ENCODE measurements around the gene BZW1. TPM values are rescaled to one million over a fixed set of nuclear protein-coding genes. Genes with fewer than 3 reads are reported as not detected.

The BZW1 gene
- 225 TPM for total RNA-seq

DNA sequence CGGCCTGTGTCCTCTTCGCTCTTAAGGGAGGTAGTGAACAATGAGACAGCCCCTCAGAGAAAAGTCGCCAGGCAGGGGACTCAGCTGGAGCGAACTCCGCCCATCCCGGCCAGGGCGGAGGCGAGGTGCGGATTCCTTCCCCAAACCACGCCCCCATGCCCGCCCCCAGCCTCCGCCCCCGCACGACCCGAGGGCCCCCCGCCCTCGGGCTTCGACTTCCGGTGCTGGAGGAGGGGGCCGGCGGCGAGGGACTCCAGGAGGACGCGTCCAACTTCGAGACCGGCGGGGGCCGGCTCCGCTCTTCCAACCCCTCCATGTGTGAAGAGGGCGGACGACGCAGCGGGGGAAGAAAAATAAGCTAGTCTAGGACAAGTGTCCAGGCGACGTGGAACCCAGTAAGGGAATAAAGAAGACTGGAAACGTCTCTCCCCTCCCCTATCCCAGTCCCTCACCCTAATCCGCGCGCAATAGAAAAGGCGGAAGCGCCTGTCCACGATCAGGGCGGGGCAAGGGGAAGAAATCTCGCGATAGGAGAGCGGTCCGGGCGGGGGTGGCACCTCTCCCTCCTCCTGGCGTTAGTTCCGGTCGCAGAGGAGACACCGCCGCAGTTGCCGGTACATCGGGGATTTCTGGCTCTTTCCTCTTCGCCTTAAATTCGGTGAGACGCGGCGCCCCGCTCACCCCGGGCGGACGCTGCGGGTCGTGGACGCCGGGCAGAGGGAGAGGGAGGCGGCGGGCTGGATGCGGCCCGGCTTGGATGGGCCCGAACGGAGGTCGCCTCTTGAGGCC lies at the start of gene BZW1:
TSS of gene BZW1 (plus strand) at position 578 of the 789 bp plus-strand sequence. CDS start 1,308 bp downstream, outside the sequence.
- peak; percentile 97 for DNase-seq

- no peak for DNase-seq
Observed at GRCh38 chr2:200762127-200762526, 49.6 kb upstream of the BZW1 start.

GRCh38 chr2:200763422-200763821 lies 48.3 kb upstream of the BZW1 start:
- DNase-seq = no peak

GRCh38 chr2:200765139-200765951 lies 46.4 kb upstream of the BZW1 start:
- DNase-seq = no peak

DNA sequence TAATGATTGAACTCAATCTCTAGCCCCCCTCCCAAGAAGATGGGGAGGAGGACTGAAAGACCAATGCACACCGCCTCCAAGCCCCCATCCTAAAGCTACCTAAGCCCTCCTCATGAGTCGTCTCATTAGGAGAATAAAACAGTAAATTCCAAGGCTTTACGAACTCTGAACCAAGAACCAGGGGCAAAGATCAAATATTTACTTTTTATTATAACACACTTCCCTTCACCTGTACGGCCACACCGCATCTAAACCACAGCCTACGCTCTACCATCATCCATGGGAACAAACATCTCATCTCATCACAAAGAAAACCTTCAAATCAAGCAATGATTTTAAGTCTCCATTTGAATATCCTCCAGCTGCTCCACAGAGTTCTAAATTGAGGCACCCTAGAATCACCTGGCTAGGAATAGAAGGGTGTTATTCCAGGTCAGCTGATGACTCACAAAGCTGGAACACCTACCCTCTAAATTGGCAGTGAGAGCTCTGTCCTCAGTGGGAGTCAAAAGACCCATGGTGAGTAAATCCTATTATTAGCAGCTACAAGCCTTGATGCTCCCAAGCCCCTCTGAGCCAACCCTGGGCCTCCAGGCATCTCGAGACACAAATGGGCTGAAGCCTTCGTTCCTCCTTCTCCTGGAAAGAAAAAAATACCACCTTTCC lies 45.6 kb upstream of the BZW1 start:
- DNase-seq = no peak

DNA sequence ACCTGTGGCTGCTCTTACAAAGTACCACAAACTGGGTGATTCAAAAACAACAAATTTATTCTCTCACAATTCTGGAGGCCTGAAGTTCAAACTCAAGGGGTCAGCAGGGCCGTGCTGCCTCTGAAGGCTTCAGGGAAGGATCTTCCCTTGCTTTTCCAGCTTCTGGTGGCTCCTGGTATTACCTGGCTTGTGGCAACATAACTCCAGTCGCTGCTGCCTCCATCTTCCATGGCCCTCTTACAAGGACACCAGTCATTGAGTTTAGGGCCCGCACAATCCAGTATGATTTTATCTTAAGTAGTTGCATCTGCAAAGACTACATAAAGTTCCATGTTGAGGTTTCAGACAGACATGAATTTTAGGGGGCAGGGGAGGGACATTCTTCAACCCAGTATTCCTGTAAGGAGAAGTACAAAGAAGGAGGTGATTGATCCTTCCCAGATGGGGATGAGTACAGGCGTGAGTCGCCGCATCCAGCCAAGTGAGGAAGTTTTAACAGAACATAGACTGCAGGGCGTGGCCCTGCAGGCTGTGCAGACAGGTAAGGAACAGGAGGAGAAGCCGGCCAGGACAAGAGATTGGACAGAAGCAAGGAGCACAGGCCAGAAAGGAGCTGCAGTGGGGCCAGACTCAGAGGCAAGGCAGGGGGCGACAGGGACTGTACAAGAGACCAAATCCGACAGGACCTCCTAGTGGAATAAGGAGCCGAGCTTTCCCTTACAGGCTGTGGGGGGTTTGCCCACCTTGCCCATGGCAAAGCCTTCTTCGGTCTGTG lies 44.4 kb upstream of the BZW1 start:
- no peak for DNase-seq

GRCh38 chr2:200770847-200771246 lies 40.9 kb upstream of the BZW1 start:
- no peak for DNase-seq

- DNase-seq = no peak
Observed at GRCh38 chr2:200772620-200773019, 39.1 kb upstream of the BZW1 start.

DNA sequence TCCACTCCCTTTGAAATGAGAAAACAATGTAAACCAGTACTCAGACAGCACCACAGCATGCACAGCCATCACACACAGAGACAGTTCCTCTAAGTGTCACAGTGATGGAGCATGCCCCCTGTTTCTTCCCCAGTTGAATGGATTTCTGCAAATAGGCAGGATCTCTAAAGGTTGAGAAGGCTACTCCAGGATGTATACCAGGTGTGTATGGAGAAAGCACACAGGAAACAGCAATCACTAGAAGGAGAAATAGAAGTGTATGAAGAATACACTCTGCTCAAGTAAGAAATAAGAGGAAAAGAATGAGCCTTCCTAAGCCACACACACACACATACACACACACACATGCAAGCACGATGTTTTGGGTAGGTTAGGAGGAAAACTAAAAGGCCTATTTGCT lies 38.6 kb upstream of the BZW1 start:
- DNase-seq = no peak

DNA sequence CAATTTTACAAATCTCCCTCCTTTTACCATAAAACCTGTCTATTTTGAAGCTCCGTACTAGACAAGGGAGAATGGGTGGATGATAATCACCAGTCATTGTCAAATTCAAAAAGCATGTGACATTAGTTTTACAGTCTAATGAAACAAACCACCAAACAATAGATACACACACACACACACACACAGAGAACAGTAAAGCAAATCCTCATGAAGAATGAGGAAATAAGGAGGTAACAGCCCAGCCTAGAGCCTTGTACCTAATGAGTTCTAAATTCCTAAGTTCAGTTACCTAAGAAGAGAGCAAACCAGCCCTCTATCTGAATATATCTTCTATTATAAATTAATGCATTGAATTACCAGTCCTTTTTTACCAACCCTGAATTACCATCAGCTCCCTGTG lies 36.8 kb upstream of the BZW1 start:
- DNase-seq = no peak

GRCh38 chr2:200777275-200777674 lies 34.4 kb upstream of the BZW1 start:
- DNase-seq = no peak

DNA sequence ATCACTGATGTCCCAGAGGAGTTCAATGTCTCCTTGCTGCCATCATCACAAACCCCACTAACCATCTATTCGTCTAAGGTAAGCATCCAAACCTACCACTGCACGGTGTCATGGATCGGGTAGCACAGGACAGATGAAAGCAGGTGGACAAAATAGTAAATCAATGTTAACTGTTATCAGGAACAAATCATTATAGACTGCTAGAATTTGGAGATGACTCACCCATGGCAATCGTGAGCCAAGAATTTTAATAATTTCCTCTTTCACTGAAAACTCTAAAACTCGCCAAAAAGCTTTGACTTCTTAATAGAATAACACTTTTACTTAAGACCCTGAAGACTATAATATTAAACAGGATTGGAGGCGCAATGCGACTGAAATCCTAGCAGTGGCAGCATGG lies 33.7 kb upstream of the BZW1 start:
- no peak for DNase-seq

DNA sequence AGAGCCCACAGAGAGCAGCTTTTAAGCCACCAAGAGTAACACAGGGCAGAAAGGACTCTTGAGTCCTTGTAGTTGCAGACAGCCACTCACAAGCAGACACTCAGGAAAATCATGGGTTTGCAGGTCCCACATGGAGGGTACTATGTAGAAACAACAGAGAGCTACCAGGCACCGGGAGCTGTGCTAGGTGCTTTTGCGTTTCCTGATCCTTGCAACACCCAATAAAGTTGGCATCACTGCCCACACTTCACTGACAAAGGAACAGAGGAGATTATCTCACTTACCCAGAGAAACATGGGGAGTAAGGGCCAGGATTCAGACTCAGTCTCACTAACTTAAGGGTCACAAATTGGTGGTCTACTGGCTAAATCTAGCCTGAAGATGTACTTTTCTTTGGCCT lies 32.5 kb upstream of the BZW1 start:
- DNase-seq = no peak

GRCh38 chr2:200781616-200782015 lies 30.1 kb upstream of the BZW1 start:
- DNase-seq = no peak

DNA sequence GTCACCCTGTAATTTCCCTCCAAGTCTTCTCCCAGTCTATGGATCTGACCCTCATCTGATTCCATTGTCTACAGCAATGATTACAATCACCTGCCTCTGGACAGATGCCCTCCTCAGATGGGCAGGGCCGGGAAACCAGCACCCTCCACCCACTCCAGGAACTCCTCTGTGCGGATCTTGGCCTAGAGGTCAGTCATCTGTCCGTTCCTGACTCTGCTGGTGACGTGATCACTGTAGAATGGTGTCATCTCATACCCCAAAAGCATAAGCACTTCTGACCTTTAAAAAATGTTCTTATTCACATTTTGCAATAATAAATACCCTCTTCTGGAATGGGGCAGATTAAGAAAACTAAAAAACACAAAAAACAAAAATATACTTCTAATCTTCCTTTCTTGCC lies 29.5 kb upstream of the BZW1 start:
- no peak for DNase-seq

GRCh38 chr2:200784215-200784614 lies 27.5 kb upstream of the BZW1 start:
- no peak for DNase-seq

DNA sequence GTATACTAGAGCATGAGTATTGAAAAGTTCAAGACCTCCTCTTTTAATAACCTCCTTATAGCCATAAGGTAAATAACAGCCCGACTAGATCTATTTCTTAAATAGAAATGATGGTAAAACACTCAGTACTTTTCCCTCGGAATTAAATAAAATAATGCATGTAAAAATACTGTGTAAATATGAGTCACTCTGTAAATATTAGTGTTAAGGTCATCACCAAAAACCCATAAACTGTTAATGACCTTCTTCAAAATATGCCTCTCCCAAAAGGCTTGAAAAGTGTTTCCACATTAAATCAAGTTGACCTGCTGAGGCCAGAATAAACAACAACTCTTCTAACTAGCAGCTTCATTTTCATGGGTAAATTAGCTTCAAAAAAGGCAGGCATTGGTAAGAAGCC lies 25.3 kb upstream of the BZW1 start:
- DNase-seq = no peak

DNA sequence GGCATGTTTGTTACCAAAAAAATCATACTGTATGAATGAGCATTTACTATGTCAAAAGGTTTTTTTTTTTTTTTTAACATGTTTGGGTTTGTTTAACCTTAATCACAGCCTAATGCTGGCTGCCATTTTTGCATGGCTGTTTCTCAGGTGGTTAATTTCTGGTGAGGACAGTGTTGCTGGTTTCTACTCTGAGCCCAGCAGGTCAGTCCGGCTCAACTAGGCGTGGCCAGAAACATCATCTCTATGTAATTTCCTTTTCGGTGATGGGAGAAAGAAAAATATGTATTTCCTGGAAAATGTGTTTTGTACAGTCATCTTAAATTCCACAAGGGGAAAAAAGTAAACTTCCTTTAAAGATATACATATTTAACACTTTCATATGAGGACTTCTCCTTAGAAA lies 24.9 kb upstream of the BZW1 start:
- no peak for DNase-seq

- no peak for DNase-seq
Observed at GRCh38 chr2:200787351-200788120, 24.2 kb upstream of the BZW1 start.

GRCh38 chr2:200788121-200788718 lies 23.5 kb upstream of the BZW1 start:
- DNase-seq = no peak

- no peak for DNase-seq
Observed at GRCh38 chr2:200790185-200790584, 21.5 kb upstream of the BZW1 start.

Data from skin of body (tissue), 2 donors.